BLaER1 treated with 17β-estradiol and CSF1 and Interleukin-3, amounts not matched to agents 10 nM and 100 nM (cell line): ENCODE results near the gene ELAC2.
A peak's percentile ranks its signal among the peaks of the same experiment; 100 is the strongest.

Experiments used
- H3K27ac ChIP-seq, 11 experiments: shearing (Covaris generic); formaldehyde crosslinking; 2 replicates each; pipeline ENCODE4 v1.8.1; 2022
- H3K27me3 ChIP-seq, 11 experiments: shearing (Covaris generic); formaldehyde crosslinking; 2 replicates each; pipeline ENCODE4 v1.8.1; 2022
- H3K36me3 ChIP-seq, 11 experiments: shearing (Covaris generic); formaldehyde crosslinking; 2 replicates each; pipeline ENCODE4 v1.8.1; 2022
- H3K4me1 ChIP-seq, 10 experiments: shearing (Covaris generic); formaldehyde crosslinking; 2 replicates each; pipeline ENCODE4 v1.8.1; 2022
- H3K4me2 ChIP-seq, 11 experiments: shearing (Covaris generic); formaldehyde crosslinking; 2 replicates each; pipeline ENCODE4 v1.8.1; 2022
- H3K4me3 ChIP-seq, 10 experiments: shearing (Covaris generic); formaldehyde crosslinking; 2 replicates each; pipeline ENCODE4 v1.8.1; 2022
- H3K9ac ChIP-seq, 11 experiments: shearing (Covaris generic); formaldehyde crosslinking; 2 replicates each; pipeline ENCODE4 v1.8.1; 2022
- H3K9me3 ChIP-seq, 11 experiments: shearing (Covaris generic); formaldehyde crosslinking; replicated peaks in 1 of 11; 2 replicates each; pipeline ENCODE4 v1.8.1; 2022
- H4K20me1 ChIP-seq, 11 experiments: shearing (Covaris generic); formaldehyde crosslinking; 2 replicates each; pipeline ENCODE4 v1.8.1; 2022
- Cebpa-rat ChIP-seq, 11 experiments: shearing (Covaris generic); IDR thresholded peaks; 2 replicates each; pipeline ENCODE4 v1.8.1; 2022

Gene ELAC2, protein sequence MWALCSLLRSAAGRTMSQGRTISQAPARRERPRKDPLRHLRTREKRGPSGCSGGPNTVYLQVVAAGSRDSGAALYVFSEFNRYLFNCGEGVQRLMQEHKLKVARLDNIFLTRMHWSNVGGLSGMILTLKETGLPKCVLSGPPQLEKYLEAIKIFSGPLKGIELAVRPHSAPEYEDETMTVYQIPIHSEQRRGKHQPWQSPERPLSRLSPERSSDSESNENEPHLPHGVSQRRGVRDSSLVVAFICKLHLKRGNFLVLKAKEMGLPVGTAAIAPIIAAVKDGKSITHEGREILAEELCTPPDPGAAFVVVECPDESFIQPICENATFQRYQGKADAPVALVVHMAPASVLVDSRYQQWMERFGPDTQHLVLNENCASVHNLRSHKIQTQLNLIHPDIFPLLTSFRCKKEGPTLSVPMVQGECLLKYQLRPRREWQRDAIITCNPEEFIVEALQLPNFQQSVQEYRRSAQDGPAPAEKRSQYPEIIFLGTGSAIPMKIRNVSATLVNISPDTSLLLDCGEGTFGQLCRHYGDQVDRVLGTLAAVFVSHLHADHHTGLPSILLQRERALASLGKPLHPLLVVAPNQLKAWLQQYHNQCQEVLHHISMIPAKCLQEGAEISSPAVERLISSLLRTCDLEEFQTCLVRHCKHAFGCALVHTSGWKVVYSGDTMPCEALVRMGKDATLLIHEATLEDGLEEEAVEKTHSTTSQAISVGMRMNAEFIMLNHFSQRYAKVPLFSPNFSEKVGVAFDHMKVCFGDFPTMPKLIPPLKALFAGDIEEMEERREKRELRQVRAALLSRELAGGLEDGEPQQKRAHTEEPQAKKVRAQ

GRCh38 chr17:13017655-13018459 is at the start of gene ELAC2:
Gene ELAC2, minus strand, starts transcription at chr17:13018027. Its CDS starts 80 bp downstream, at chr17:13017947.
- no peak for TF ChIP-seq Cebpa-rat (IDR thresholded peaks at IDR 0.05)
- no peaks in the 10 kb centered on the region for H3K27me3 ChIP-seq
- H3K36me3 ChIP-seq = peaks cover 35 to 40% (median 38%) of the 10 kb centered on the region in 11 experiments
- no peaks in the 10 kb centered on the region for H3K9me3 ChIP-seq
- peak within 1 kb of the TSS; percentile 89 to 100 (median 94) for H3K4me3 ChIP-seq
- peak within 1 kb of the TSS; percentile 84 to 92 (median 86) for H3K9ac ChIP-seq
- peak within 1 kb of the TSS; percentile 72 to 88 (median 85) for H3K27ac ChIP-seq
- peaks cover 19 to 46% (median 40%) of the 10 kb centered on the region in 10 experiments for H3K4me1 ChIP-seq
- H3K4me2 ChIP-seq = peak within 1 kb of the TSS; percentile 80 to 97 (median 90)
- peaks cover 0 to 32% (median 16%) of the 10 kb centered on the region in 11 experiments; a peak in 9 of 22 replicates for H4K20me1 ChIP-seq

- TF ChIP-seq Cebpa-rat (IDR thresholded peaks at IDR 0.05) = no peak
- H3K4me2 ChIP-seq = no peak overlapping the region
- H3K9ac ChIP-seq = no peak overlapping the region
- no peak overlapping the region for H3K4me3 ChIP-seq
- H3K36me3 ChIP-seq = no peaks in the 10 kb centered on the region
- no peaks in the 10 kb centered on the region for H4K20me1 ChIP-seq
- H3K27ac ChIP-seq = no peak overlapping the region
- H3K9me3 ChIP-seq = peaks cover 18 to 36% (median 27%) of the 10 kb centered on the region in 11 experiments
- no peaks in the 10 kb centered on the region for H3K4me1 ChIP-seq
- no peaks in the 10 kb centered on the region for H3K27me3 ChIP-seq
Observed at GRCh38 chr17:13065032-13065431, 47.2 kb upstream of the ELAC2 start.

DNA sequence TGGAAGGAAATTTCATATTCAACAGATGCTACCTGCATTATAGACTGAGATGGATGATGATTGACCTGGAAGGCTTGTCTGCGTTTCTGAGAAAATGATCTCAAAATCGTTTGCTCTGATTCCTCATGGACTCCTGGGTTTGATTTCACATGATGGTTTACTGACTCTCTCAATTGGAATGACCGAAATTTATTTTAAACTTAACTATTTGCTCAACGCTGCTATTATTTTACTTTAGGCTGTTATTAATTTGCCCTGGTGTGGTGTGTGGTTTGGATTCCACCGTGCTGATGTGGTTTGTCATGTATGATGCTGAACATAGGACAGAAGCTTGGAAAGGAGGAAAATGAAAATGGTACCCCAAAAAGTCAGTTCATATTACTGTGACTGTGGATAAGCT is 37.3 kb upstream of the ELAC2 start:
- Histone ChIP-seq H3K9me3 (peaks cover 0 to 7% (median 2%) of the 10 kb centered on the region in 11 experiments; a peak in 3 of 22 replicates), H3K27me3 (no peaks in the 10 kb centered on the region), H3K9ac (no peak overlapping the region), H4K20me1 (no peaks in the 10 kb centered on the region), H3K4me1 (no peaks in the 10 kb centered on the region), H3K4me2 (no peak overlapping the region), H3K27ac (no peak overlapping the region), H3K4me3 (no peak overlapping the region), H3K36me3 (no peaks in the 10 kb centered on the region)
- TF ChIP-seq Cebpa-rat (IDR thresholded peaks at IDR 0.05) = no peak

- Histone ChIP-seq H3K4me3 (no peak overlapping the region), H3K9ac (no peak overlapping the region), H4K20me1 (no peaks in the 10 kb centered on the region), H3K36me3 (no peaks in the 10 kb centered on the region), H3K4me2 (no peak overlapping the region), H3K4me1 (no peaks in the 10 kb centered on the region), H3K27me3 (no peaks in the 10 kb centered on the region), H3K27ac (no peak overlapping the region), H3K9me3 (peaks cover 0 to 6% (median 0%) of the 10 kb centered on the region in 11 experiments; a peak in 2 of 22 replicates)
- TF ChIP-seq Cebpa-rat (IDR thresholded peaks at IDR 0.05) = no peak
Observed at GRCh38 chr17:13054666-13055065, 36.8 kb upstream of the ELAC2 start.

GRCh38 chr17:13051915-13052314 is 34.1 kb upstream of the ELAC2 start:
- TF ChIP-seq Cebpa-rat (IDR thresholded peaks at IDR 0.05) = no peak
- no peaks in the 10 kb centered on the region for H3K36me3 ChIP-seq

GRCh38 chr17:13047011-13047606 is 29.3 kb upstream of the ELAC2 start:
- H3K36me3 ChIP-seq = no peaks in the 10 kb centered on the region
- no peak overlapping the region for H3K4me3 ChIP-seq
- H3K9ac ChIP-seq = no peak overlapping the region
- peaks cover 0 to 17% (median 0%) of the 10 kb centered on the region in 11 experiments; a peak in 6 of 22 replicates for H3K9me3 ChIP-seq
- TF ChIP-seq Cebpa-rat (IDR thresholded peaks at IDR 0.05) = no peak; a peak in 1 of 22 replicates
- H3K4me2 ChIP-seq = peak overlapping the region in 9 of 11 experiments; percentile 8 to 66 (median 62); a peak in 17 of 22 replicates
- no peaks in the 10 kb centered on the region for H4K20me1 ChIP-seq
- no peaks in the 10 kb centered on the region for H3K27me3 ChIP-seq
- H3K27ac ChIP-seq = no peak overlapping the region
- peaks cover 0 to 32% (median 23%) of the 10 kb centered on the region in 10 experiments; a peak in 15 of 20 replicates for H3K4me1 ChIP-seq

More at GRCh38 chr17:13051915-13052314, 34.1 kb upstream of the ELAC2 start:
- Histone ChIP-seq H3K4me2 (no peak overlapping the region), H3K9ac (no peak overlapping the region), H3K27ac (no peak overlapping the region), H3K4me3 (no peak overlapping the region), H4K20me1 (no peaks in the 10 kb centered on the region), H3K9me3 (peaks cover 0 to 17% (median 0%) of the 10 kb centered on the region in 11 experiments; a peak in 6 of 22 replicates), H3K27me3 (no peaks in the 10 kb centered on the region), H3K4me1 (peaks cover 0 to 22% (median 19%) of the 10 kb centered on the region in 10 experiments; a peak in 15 of 20 replicates)

GRCh38 chr17:13046361-13046760 is 28.5 kb upstream of the ELAC2 start:
- Histone ChIP-seq H3K36me3 (no peaks in the 10 kb centered on the region), H4K20me1 (no peaks in the 10 kb centered on the region), H3K27me3 (no peaks in the 10 kb centered on the region), H3K4me2 (peak overlapping the region in 7 of 11 experiments; percentile 57 to 66 (median 62); a peak in 11 of 22 replicates), H3K9me3 (peaks cover 0 to 17% (median 0%) of the 10 kb centered on the region in 11 experiments; a peak in 6 of 22 replicates), H3K27ac (no peak overlapping the region), H3K9ac (no peak overlapping the region), H3K4me3 (no peak overlapping the region), H3K4me1 (peaks cover 0 to 32% (median 23%) of the 10 kb centered on the region in 10 experiments; a peak in 15 of 20 replicates)
- TF ChIP-seq Cebpa-rat (IDR thresholded peaks at IDR 0.05) = no peak

DNA sequence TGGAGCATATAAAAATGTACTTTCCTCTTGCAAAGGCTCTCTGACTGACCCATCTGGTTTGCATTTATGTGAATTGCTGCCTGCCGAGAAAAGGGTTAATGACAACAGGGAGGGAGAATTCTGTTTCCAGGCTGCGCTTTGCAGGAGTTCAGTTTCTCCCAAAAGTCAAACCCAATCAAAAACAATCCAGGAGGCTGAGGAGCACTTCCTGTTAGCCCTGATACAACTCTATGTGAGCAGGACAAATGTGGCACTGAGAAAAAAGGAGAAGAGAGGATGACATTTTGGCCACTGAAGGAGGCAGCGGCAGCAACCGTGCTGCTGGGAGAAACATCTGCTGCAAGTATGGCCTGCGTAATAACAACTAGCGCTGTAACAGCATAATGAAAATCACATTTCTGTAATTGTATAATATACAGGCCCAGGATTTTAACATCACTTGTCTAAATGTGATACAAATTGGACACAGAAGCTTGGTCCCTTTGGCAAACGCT is 26.8 kb upstream of the ELAC2 start:
- no peak for TF ChIP-seq Cebpa-rat (IDR thresholded peaks at IDR 0.05)
- Histone ChIP-seq H3K4me1 (peaks cover 0 to 32% (median 23%) of the 10 kb centered on the region in 10 experiments; a peak in 15 of 20 replicates), H3K9ac (no peak overlapping the region), H3K9me3 (peaks cover 0 to 15% (median 0%) of the 10 kb centered on the region in 11 experiments; a peak in 6 of 22 replicates), H3K36me3 (no peaks in the 10 kb centered on the region), H3K27ac (no peak overlapping the region), H4K20me1 (no peaks in the 10 kb centered on the region), H3K4me3 (no peak overlapping the region), H3K4me2 (no peak overlapping the region), H3K27me3 (no peaks in the 10 kb centered on the region)
